H1 (cell line): Measurements from ENCODE around the gene SHPK. TPM values are rescaled to one million over a fixed set of nuclear protein-coding genes. Genes with fewer than 3 reads are reported as not detected.

Experiments used
- NANOG ChIP-seq: IDR thresholded peaks from 2 replicates; pipeline ENCODE4 v1.6.1; 2011; ENCODE audit warnings: low read length, low read depth, mild to moderate bottlenecking, inconsistent platforms; ENCODE audit not compliant: insufficient read depth, poor library complexity, severe bottlenecking
- NRF1 ChIP-seq: IDR thresholded peaks from 2 replicates; pipeline ENCODE4 v1.6.1; 2011; ENCODE audit warnings: mild to moderate bottlenecking, low read depth, low read length, improper control_type of control experiment
- POLR2AphosphoS5 ChIP-seq: IDR thresholded peaks from 2 replicates; pipeline ENCODE4 v1.6.1; 2011; ENCODE audit warnings: low read depth, low read length
- RBBP5 ChIP-seq: IDR thresholded peaks from 2 replicates; pipeline ENCODE4 v1.7.1; 2012; ENCODE audit warnings: low read depth, mild to moderate bottlenecking, inconsistent platforms, low read length, moderate library complexity, borderline replicate concordance
- polyA plus RNA-seq, 7 experiments: library from polyadenylated mRNA; depleted of rRNA in 3 of 7; stranded (reverse) in 5 of 7; unstranded in 2 of 7; fragments of >200 nt in 5 of 7; fragments of 200-250 nt in 2 of 7; gene quantifications; 1 replicate in 5 of 7; 2 replicates in 1 of 7; 4 replicates in 1 of 7; pipeline versions ENCODE4 v1.2.1 to v1.2.3, GENCODE V29; 2011 to 2013; ENCODE audit warnings: missing spikeins in 2 of 7, mixed read lengths in 2 of 7
- total RNA-seq: library from RNA; stranded (reverse); fragmentation: NEBNext Ultra II Directional; extraction: Animal tissue kit (Norgen Biotek cat#: 25700); gene quantifications from 2 replicates; pipeline ENCODE4 v1.2.1, GENCODE V29; 2021
- TF ChIP-seq, protein P1 (sequence below): IDR thresholded peaks from 2 replicates; pipeline ENCODE4 v1.6.1; 2011; ENCODE audit warnings: low read depth, mild to moderate bottlenecking, low read length; ENCODE audit not compliant: insufficient read depth

SHPK gene
- total and polyA plus RNA-seq, 2 of the 8 experiments (the other 6 are each of a cell fraction or from before 2014, with no cell fraction given), result 28.6 to 36.7 TPM

DNA sequence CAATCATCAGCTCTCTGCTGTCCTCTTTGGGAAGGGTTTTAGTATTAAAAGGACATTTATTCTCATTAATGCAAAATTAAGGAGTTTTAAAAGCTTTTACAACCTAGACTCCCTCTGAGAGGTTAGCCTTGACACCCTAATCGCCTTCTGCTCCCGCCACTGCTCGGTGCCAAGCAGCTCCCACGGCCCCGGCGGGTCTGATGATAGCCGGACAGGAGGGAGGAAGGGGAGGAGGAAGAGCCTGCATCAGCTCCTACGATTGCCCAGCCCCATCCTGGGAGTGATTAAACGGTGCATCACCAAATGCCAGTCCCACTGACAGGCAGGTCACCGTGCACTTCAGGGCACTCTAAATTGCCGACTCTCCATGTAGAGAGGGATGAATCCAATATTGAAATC lies 8.3 kb downstream of the SHPK start (continued):
- TF ChIP-seq, protein P1, sequence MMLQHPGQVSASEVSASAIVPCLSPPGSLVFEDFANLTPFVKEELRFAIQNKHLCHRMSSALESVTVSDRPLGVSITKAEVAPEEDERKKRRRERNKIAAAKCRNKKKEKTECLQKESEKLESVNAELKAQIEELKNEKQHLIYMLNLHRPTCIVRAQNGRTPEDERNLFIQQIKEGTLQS, result no peak
- TF ChIP-seq POLR2AphosphoS5 (no peak), NRF1 (no peak), RBBP5 (no peak), NANOG (no peak)
- TF ChIP-seq, all 59 proteins: peak for 0
